HFFc6 (cell line): ENCODE results near the gene INPP4A. TPM values are rescaled to one million over a fixed set of nuclear protein-coding genes. Genes with fewer than 3 reads are reported as not detected.

Experiments used
- DNase-seq: peaks from one replicate; pipeline ENCODE4 v3.0.0-alpha.2; 2018
- H3K27ac Mint-ChIP-seq: 2 replicates; pipeline ENCODE4 v1.8.0; 2020; ENCODE audit warnings: mild to moderate bottlenecking, mixed read lengths
- H3K27me3 Mint-ChIP-seq: 2 replicates; pipeline ENCODE4 v1.8.0; 2021; ENCODE audit warnings: mild to moderate bottlenecking, moderate library complexity, mixed read lengths; ENCODE audit not compliant: insufficient read depth
- H3K36me3 Mint-ChIP-seq: 2 replicates; pipeline ENCODE4 v1.8.0; 2021; ENCODE audit warnings: low read depth, mixed read lengths
- H3K4me1 Mint-ChIP-seq: 2 replicates; pipeline ENCODE4 v1.8.0; 2020; ENCODE audit warnings: low read depth, mixed read lengths
- H3K4me3 Mint-ChIP-seq: 2 replicates; pipeline ENCODE4 v1.8.0; 2020; ENCODE audit warnings: mild to moderate bottlenecking, moderate library complexity, mixed read lengths
- H3K9me3 Mint-ChIP-seq: 2 replicates; pipeline ENCODE4 v1.8.0; 2020; ENCODE audit warnings: mild to moderate bottlenecking, mixed read lengths
- total RNA-seq, 6 experiments: library from RNA; stranded (reverse); fragmentation: NEBNext Ultra II Directional; extraction: Animal tissue kit (Norgen Biotek cat#: 25700); gene quantifications; 2 replicates in 1 of 6; 3 replicates in 5 of 6; pipeline ENCODE4 v1.2.3, GENCODE V29; 2021
- TF ChIP-seq, protein P1 (sequence below): fragments of 200-600 bp; sonication (generic); IDR thresholded peaks from 2 replicates; pipeline ENCODE4 v1.5.0; 2021; ENCODE audit warnings: antibody characterized with exemption, mild to moderate bottlenecking

Gene INPP4A
- total RNA-seq, 6 experiments from 2014 or later, result 15.8 to 19.4 (median 18.2) TPM

DNA sequence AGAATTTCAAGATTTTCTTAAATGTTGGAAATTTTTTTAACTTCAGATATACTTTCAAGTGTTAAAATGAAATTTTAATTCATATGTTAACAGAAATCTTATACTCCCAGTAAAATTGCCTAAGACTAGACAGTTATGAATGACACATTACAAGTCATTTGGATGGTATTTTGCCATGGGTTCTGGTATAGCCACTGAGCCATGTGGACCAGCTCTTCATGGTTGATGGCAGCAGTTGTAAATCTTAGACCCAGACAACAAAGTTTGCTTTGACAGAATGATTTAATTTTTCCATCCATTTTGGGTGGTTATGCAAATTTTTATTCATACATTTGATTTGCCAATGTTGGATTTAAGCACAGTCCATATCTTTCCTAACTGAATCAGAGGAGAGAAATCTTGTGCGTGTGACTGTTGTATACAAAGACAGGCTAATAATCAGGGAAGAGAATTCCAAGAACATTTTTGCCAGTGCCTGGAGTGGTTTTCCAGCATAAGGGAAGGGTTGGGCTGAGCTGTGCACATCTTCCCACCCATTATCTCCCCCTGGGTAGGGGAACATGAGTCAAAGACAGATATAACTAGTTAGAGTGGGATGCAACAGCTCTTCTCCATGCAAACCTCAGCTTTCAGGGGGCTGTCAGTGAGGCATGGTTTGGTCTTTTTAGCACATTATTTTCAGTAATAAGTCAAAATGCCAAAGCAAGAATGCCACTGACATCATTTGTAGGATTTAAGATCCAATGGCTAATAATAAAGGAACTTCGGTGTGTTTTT, 28.1 kb upstream of the INPP4A start:
- Mint-ChIP-seq H3K4me3 (no peak overlapping the region), H3K27me3 (peaks cover 8% of the 10 kb centered on the region; the same call in 1 of the 2 replicates), H3K27ac (no peak overlapping the region), H3K36me3 (peaks cover 5% of the 10 kb centered on the region), H3K4me1 (peaks cover 12% of the 10 kb centered on the region), H3K9me3 (peaks cover 13% of the 10 kb centered on the region)
- TF ChIP-seq, protein P1, sequence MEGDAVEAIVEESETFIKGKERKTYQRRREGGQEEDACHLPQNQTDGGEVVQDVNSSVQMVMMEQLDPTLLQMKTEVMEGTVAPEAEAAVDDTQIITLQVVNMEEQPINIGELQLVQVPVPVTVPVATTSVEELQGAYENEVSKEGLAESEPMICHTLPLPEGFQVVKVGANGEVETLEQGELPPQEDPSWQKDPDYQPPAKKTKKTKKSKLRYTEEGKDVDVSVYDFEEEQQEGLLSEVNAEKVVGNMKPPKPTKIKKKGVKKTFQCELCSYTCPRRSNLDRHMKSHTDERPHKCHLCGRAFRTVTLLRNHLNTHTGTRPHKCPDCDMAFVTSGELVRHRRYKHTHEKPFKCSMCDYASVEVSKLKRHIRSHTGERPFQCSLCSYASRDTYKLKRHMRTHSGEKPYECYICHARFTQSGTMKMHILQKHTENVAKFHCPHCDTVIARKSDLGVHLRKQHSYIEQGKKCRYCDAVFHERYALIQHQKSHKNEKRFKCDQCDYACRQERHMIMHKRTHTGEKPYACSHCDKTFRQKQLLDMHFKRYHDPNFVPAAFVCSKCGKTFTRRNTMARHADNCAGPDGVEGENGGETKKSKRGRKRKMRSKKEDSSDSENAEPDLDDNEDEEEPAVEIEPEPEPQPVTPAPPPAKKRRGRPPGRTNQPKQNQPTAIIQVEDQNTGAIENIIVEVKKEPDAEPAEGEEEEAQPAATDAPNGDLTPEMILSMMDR, result no peak
- DNase-seq, result no peak

GRCh38 chr2:98419544-98419943, 25.1 kb upstream of the INPP4A start:
- H3K27me3 Mint-ChIP-seq, result peaks cover 9% of the 10 kb centered on the region; the same call in 1 of the 2 replicates
- peaks cover 6% of the 10 kb centered on the region; the same call in 1 of the 2 replicates for H3K4me1 Mint-ChIP-seq
- peaks cover 20% of the 10 kb centered on the region for H3K9me3 Mint-ChIP-seq
- H3K36me3 Mint-ChIP-seq, result peaks cover 11% of the 10 kb centered on the region
- no peak overlapping the region for H3K27ac Mint-ChIP-seq
- TF ChIP-seq, protein P1, result no peak
- no peak for DNase-seq
- no peak overlapping the region for H3K4me3 Mint-ChIP-seq

- no peak overlapping the region for H3K4me3 Mint-ChIP-seq
- H3K27me3 Mint-ChIP-seq, result peaks cover 9% of the 10 kb centered on the region; the same call in 1 of the 2 replicates
- no peak overlapping the region for H3K27ac Mint-ChIP-seq
- peaks cover 9% of the 10 kb centered on the region for H3K36me3 Mint-ChIP-seq
- no peak for DNase-seq
- peaks cover 6% of the 10 kb centered on the region; the same call in 1 of the 2 replicates for H3K4me1 Mint-ChIP-seq
- TF ChIP-seq, protein P1, result no peak
- H3K9me3 Mint-ChIP-seq, result peaks cover 14% of the 10 kb centered on the region
Observed at GRCh38 chr2:98419977-98420725, 24.5 kb upstream of the INPP4A start.

DNA sequence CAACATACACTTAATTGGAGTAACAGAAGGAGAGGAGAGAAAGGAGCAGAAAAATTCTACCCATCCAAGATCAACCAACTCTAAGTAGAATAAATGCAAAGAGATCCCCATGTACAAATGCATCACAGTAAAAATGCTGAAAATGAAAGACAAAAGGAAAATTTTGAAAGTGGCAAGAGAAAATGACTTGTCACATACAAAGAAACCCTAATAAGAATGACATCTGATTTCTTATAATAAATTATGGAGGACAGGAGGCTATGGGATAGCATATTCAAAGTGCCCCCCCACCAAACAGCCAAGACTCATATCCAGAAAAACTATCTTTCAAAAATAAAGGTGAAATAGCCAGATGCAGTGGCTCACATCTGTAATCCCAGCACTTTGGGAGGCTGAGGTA, 22.2 kb upstream of the INPP4A start:
- H3K36me3 Mint-ChIP-seq, result peaks cover 9% of the 10 kb centered on the region
- no peak overlapping the region for H3K4me3 Mint-ChIP-seq
- peaks cover 7% of the 10 kb centered on the region; the same call in 1 of the 2 replicates for H3K27me3 Mint-ChIP-seq
- no peak for DNase-seq
- no peak overlapping the region for H3K27ac Mint-ChIP-seq
- H3K9me3 Mint-ChIP-seq, result peaks cover 14% of the 10 kb centered on the region
- H3K4me1 Mint-ChIP-seq, result peaks cover 6% of the 10 kb centered on the region; the same call in 1 of the 2 replicates
- TF ChIP-seq, protein P1, result no peak

DNA sequence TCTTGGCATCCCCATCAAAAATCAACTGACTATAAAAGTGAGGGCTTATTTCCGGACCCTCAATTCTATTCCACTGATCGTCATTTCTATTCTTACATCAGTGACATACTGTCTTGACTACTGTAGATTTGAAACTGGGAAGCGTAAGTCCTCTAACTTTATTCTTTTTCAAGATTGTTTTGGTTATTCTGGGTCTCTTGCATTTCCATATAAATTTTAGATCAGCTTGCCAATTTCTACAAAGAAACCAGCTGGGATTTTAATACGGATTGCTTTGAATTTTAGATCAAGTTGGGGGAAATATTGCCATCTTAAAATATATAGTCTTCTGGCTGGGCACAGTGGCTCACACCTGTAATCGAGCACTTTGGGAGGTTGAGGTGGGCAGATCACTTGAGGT, 17.9 kb upstream of the INPP4A start:
- Mint-ChIP-seq H3K36me3 (peaks cover 13% of the 10 kb centered on the region), H3K4me1 (no peaks in the 10 kb centered on the region), H3K9me3 (peaks cover 9% of the 10 kb centered on the region), H3K27me3 (peaks cover 12% of the 10 kb centered on the region), H3K27ac (no peak overlapping the region), H3K4me3 (no peak overlapping the region)
- TF ChIP-seq, protein P1, result no peak
- no peak for DNase-seq
